GM23338 (cell line): ENCODE results near the gene RHO. TPM values are rescaled to one million over a fixed set of nuclear protein-coding genes. Genes with fewer than 3 reads are reported as not detected.

ENCODE experiments used
- ATAC-seq: fragments of 200-7000 bp; cut with Tn5 transposase; 3 replicates; pipeline ENCODE4 v1.9.1; 2020
- DNase-seq: peaks from one replicate; pipeline ENCODE4 v3.0.0-alpha.2; 2015; ENCODE audit warnings: low spot score
- H2AFZ ChIP-seq: fragments of 200-600 bp; sonication (generic); 2 replicates; pipeline ENCODE4 v1.8.0; 2016; ENCODE audit warnings: antibody characterized with exemption, mild to moderate bottlenecking, moderate library complexity
- H3F3A ChIP-seq: fragments of 200-600 bp; sonication (generic); replicated peaks from 2 replicates; pipeline ENCODE4 v1.8.0; 2017; ENCODE audit warnings: antibody characterized with exemption, mixed run types, low read depth
- H3K27ac ChIP-seq: fragments of 200-600 bp; sonication (generic); 2 replicates; pipeline ENCODE4 v1.6.1; 2016; ENCODE audit warnings: low read depth
- H3K27me3 ChIP-seq: fragments of 200-600 bp; sonication (generic); 2 replicates; pipeline ENCODE4 v1.8.0; 2016; ENCODE audit warnings: mild to moderate bottlenecking, mixed run types, moderate library complexity; ENCODE audit not compliant: insufficient read depth
- H3K36me3 ChIP-seq: fragments of 200-600 bp; sonication (generic); 2 replicates; pipeline ENCODE4 v1.8.0; 2016; ENCODE audit warnings: mild to moderate bottlenecking; ENCODE audit not compliant: insufficient read depth
- H3K4me1 ChIP-seq: fragments of 200-600 bp; sonication (generic); 2 replicates; pipeline ENCODE4 v1.8.0; 2016; ENCODE audit warnings: mild to moderate bottlenecking, moderate library complexity; ENCODE audit not compliant: insufficient read depth
- H3K4me2 ChIP-seq: fragments of 200-600 bp; sonication (generic); 2 replicates; pipeline ENCODE4 v1.7.1; 2017; ENCODE audit warnings: mixed run types
- H3K4me3 ChIP-seq: fragments of 200-600 bp; sonication (generic); 2 replicates; pipeline ENCODE4 v1.6.1; 2016; ENCODE audit warnings: mixed run types
- H3K79me2 ChIP-seq: fragments of 200-600 bp; sonication (generic); replicated peaks from 2 replicates; pipeline ENCODE4 v1.8.0; 2017; ENCODE audit warnings: mild to moderate bottlenecking; ENCODE audit not compliant: insufficient read depth
- H3K9me2 ChIP-seq: fragments of 200-600 bp; sonication (generic); 2 replicates; pipeline ENCODE4 v1.8.0; 2017; ENCODE audit not compliant: insufficient read depth
- H4K20me1 ChIP-seq: fragments of 200-600 bp; sonication (generic); replicated peaks from 2 replicates; pipeline ENCODE4 v1.8.0; 2017; ENCODE audit warnings: mild to moderate bottlenecking; ENCODE audit not compliant: insufficient read depth
- H3K27ac Mint-ChIP-seq: 2 replicates; pipeline ENCODE4 v1.8.0; 2020; ENCODE audit warnings: inconsistent platforms, mild to moderate bottlenecking, moderate library complexity, mixed read lengths
- H3K27me3 Mint-ChIP-seq: 3 replicates; pipeline ENCODE4 v1.8.0; 2022; ENCODE audit warnings: low read depth, mild to moderate bottlenecking, moderate library complexity, mixed read lengths, inconsistent platforms; ENCODE audit not compliant: insufficient read depth, poor library complexity
- H3K36me3 Mint-ChIP-seq: 3 replicates; pipeline ENCODE4 v1.8.0; 2021; ENCODE audit warnings: low read depth, mild to moderate bottlenecking, inconsistent platforms, moderate library complexity, mixed read lengths
- H3K4me1 Mint-ChIP-seq: 3 replicates; pipeline ENCODE4 v1.8.0; 2020; ENCODE audit warnings: mild to moderate bottlenecking, inconsistent platforms, mixed read lengths
- H3K4me3 Mint-ChIP-seq: 3 replicates; pipeline ENCODE4 v1.8.0; 2021; ENCODE audit warnings: moderate library complexity, mild to moderate bottlenecking, inconsistent platforms, mixed read lengths
- H3K9me3 Mint-ChIP-seq: 3 replicates; pipeline ENCODE4 v1.8.0; 2020; ENCODE audit warnings: moderate library complexity, mild to moderate bottlenecking, inconsistent platforms, mixed read lengths
- CREB1 ChIP-seq: fragments of 250-450 bp; sonication (Bioruptor Pico); IDR thresholded peaks from 2 replicates; pipeline ENCODE4 v1.5.0; 2020; ENCODE audit warnings: low read depth, mild to moderate bottlenecking, moderate library complexity
- ETS1 ChIP-seq: IDR thresholded peaks from 2 replicates; pipeline ENCODE4 v1.6.1; 2016; ENCODE audit warnings: antibody characterized with exemption
- EZH2 ChIP-seq: fragments of 200-600 bp; sonication (generic); IDR thresholded peaks from one replicate; pipeline ENCODE4 v1.8.0; 2017; ENCODE audit warnings: antibody characterized with exemption, mild to moderate bottlenecking, low read depth; ENCODE audit not compliant: unreplicated experiment
- EZH2phosphoT487 ChIP-seq: fragments of 200-600 bp; sonication (generic); IDR thresholded peaks from one replicate; pipeline ENCODE4 v1.8.1; 2018; ENCODE audit warnings: antibody characterized with exemption; ENCODE audit not compliant: unreplicated experiment
- JUNB ChIP-seq: IDR thresholded peaks from one replicate; pipeline ENCODE4 v1.6.1; 2016; ENCODE audit warnings: antibody characterized with exemption; ENCODE audit not compliant: unreplicated experiment
- NANOG ChIP-seq: IDR thresholded peaks from 2 replicates; pipeline ENCODE4 v1.6.1; 2016; ENCODE audit warnings: antibody characterized with exemption, borderline replicate concordance
- POLR2AphosphoS5 ChIP-seq: IDR thresholded peaks from 2 replicates; pipeline ENCODE4 v1.6.1; 2016; ENCODE audit warnings: antibody characterized with exemption, low read depth
- REST ChIP-seq: IDR thresholded peaks from one replicate; pipeline ENCODE4 v1.6.1; 2018; ENCODE audit warnings: antibody characterized with exemption; ENCODE audit not compliant: unreplicated experiment
- STAT1 ChIP-seq: IDR thresholded peaks from one replicate; pipeline ENCODE4 v1.6.1; 2016; ENCODE audit warnings: antibody characterized with exemption; ENCODE audit not compliant: unreplicated experiment
- ZNF114 ChIP-seq: fragments of 250-450 bp; sonication (Bioruptor Pico); IDR thresholded peaks from 2 replicates; pipeline ENCODE4 v1.5.0; 2020; ENCODE audit warnings: mild to moderate bottlenecking, moderate library complexity
- ZNF331 ChIP-seq: fragments of 250-450 bp; sonication (Bioruptor Pico); IDR thresholded peaks from 2 replicates; pipeline ENCODE4 v1.5.0; 2020; ENCODE audit warnings: low read depth, mild to moderate bottlenecking, moderate library complexity
- polyA plus RNA-seq: library from polyadenylated mRNA; unstranded; fragments of >200 nt; fragmentation: Nextera tagmentation; extraction: Ambion mirVana; gene quantifications from 2 replicates; pipeline ENCODE4 v1.2.1, GENCODE V29; 2016
- total RNA-seq: library from RNA; depleted of rRNA; stranded (reverse); fragments of >200 nt; shearing (Covaris generic); gene quantifications from 2 replicates; pipeline ENCODE4 v1.2.3, GENCODE V29; 2014
- TF ChIP-seq, protein P1 (sequence below): fragments of 250-450 bp; sonication (Bioruptor Pico); IDR thresholded peaks from 2 replicates; pipeline ENCODE4 v1.5.0; 2020; ENCODE audit warnings: mild to moderate bottlenecking, moderate library complexity
- TF ChIP-seq, protein P2 (sequence below), 2 experiments: fragments of 200-600 bp in 1 of 2; sonication (generic) in 1 of 2; conservative IDR thresholded peaks; 2 replicates each; pipeline versions ENCODE4 v1.5.1 to v1.6.1; 2016 to 2017; ENCODE audit warnings: antibody characterized with exemption in 2 of 2, low read depth in 2 of 2, mild to moderate bottlenecking in 2 of 2, moderate library complexity in 1 of 2

The RHO gene
- total and polyA plus RNA-seq, 2 experiments from 2014 or later, result not detected

GRCh38 chr3:129575233-129575996 lies 47.0 kb downstream of the RHO start:
- Histone ChIP-seq H3F3A (no peaks in the 10 kb centered on the region), H3K4me3 (no peak overlapping the region), H4K20me1 (no peaks in the 10 kb centered on the region), H3K27me3 (no peaks in the 10 kb centered on the region), H3K4me1 (no peaks in the 10 kb centered on the region), H3K9me2 (no peaks in the 10 kb centered on the region), H3K27ac (no peak overlapping the region), H3K36me3 (no peaks in the 10 kb centered on the region), H2AFZ (no peak overlapping the region), H3K79me2 (no peaks in the 10 kb centered on the region), H3K4me2 (no peak overlapping the region)
- no peak for DNase-seq
- no peaks in the 10 kb centered on the region; the same call in 2 of the 3 replicates for H3K36me3 Mint-ChIP-seq
- H3K9me3 Mint-ChIP-seq, result no peaks in the 10 kb centered on the region; the same call in 2 of the 3 replicates
- H3K27me3 Mint-ChIP-seq, result peaks cover 2% of the 10 kb centered on the region
- H3K4me3 Mint-ChIP-seq, result no peak overlapping the region
- no peak overlapping the region; the same call in 1 of the 2 replicates for H3K27ac Mint-ChIP-seq
- TF ChIP-seq ZNF331 (CRISPR knock-in tag), result no peak
- TF ChIP-seq REST, result no peak
- no peak for TF ChIP-seq JUNB
- TF ChIP-seq POLR2AphosphoS5, result no peak
- no peak for TF ChIP-seq STAT1
- TF ChIP-seq, protein P1, sequence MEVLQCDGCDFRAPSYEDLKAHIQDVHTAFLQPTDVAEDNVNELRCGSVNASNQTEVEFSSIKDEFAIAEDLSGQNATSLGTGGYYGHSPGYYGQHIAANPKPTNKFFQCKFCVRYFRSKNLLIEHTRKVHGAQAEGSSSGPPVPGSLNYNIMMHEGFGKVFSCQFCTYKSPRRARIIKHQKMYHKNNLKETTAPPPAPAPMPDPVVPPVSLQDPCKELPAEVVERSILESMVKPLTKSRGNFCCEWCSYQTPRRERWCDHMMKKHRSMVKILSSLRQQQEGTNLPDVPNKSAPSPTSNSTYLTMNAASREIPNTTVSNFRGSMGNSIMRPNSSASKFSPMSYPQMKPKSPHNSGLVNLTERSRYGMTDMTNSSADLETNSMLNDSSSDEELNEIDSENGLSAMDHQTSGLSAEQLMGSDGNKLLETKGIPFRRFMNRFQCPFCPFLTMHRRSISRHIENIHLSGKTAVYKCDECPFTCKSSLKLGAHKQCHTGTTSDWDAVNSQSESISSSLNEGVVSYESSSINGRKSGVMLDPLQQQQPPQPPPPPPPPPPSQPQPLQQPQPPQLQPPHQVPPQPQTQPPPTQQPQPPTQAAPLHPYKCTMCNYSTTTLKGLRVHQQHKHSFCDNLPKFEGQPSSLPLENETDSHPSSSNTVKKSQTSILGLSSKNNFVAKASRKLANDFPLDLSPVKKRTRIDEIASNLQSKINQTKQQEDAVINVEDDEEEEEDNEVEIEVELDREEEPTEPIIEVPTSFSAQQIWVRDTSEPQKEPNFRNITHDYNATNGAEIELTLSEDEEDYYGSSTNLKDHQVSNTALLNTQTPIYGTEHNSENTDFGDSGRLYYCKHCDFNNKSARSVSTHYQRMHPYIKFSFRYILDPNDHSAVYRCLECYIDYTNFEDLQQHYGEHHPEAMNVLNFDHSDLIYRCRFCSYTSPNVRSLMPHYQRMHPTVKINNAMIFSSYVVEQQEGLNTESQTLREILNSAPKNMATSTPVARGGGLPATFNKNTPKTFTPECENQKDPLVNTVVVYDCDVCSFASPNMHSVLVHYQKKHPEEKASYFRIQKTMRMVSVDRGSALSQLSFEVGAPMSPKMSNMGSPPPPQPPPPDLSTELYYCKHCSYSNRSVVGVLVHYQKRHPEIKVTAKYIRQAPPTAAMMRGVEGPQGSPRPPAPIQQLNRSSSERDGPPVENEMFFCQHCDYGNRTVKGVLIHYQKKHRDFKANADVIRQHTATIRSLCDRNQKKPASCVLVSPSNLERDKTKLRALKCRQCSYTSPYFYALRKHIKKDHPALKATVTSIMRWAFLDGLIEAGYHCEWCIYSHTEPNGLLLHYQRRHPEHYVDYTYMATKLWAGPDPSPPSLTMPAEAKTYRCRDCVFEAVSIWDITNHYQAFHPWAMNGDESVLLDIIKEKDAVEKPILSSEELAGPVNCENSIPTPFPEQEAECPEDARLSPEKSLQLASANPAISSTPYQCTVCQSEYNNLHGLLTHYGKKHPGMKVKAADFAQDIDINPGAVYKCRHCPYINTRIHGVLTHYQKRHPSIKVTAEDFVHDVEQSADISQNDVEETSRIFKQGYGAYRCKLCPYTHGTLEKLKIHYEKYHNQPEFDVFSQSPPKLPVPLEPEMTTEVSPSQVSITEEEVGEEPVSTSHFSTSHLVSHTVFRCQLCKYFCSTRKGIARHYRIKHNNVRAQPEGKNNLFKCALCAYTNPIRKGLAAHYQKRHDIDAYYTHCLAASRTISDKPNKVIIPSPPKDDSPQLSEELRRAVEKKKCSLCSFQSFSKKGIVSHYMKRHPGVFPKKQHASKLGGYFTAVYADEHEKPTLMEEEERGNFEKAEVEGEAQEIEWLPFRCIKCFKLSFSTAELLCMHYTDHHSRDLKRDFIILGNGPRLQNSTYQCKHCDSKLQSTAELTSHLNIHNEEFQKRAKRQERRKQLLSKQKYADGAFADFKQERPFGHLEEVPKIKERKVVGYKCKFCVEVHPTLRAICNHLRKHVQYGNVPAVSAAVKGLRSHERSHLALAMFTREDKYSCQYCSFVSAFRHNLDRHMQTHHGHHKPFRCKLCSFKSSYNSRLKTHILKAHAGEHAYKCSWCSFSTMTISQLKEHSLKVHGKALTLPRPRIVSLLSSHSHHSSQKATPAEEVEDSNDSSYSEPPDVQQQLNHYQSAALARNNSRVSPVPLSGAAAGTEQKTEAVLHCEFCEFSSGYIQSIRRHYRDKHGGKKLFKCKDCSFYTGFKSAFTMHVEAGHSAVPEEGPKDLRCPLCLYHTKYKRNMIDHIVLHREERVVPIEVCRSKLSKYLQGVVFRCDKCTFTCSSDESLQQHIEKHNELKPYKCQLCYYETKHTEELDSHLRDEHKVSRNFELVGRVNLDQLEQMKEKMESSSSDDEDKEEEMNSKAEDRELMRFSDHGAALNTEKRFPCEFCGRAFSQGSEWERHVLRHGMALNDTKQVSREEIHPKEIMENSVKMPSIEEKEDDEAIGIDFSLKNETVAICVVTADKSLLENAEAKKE (CRISPR knock-in tag), result no peak
- TF ChIP-seq EZH2, result no peak
- TF ChIP-seq ETS1, result no peak
- TF ChIP-seq EZH2phosphoT487, result no peak
- no peak for TF ChIP-seq ZNF114
- no peak for TF ChIP-seq NANOG
- no peak for TF ChIP-seq CREB1 (CRISPR knock-in tag)
- TF ChIP-seq, protein P2, sequence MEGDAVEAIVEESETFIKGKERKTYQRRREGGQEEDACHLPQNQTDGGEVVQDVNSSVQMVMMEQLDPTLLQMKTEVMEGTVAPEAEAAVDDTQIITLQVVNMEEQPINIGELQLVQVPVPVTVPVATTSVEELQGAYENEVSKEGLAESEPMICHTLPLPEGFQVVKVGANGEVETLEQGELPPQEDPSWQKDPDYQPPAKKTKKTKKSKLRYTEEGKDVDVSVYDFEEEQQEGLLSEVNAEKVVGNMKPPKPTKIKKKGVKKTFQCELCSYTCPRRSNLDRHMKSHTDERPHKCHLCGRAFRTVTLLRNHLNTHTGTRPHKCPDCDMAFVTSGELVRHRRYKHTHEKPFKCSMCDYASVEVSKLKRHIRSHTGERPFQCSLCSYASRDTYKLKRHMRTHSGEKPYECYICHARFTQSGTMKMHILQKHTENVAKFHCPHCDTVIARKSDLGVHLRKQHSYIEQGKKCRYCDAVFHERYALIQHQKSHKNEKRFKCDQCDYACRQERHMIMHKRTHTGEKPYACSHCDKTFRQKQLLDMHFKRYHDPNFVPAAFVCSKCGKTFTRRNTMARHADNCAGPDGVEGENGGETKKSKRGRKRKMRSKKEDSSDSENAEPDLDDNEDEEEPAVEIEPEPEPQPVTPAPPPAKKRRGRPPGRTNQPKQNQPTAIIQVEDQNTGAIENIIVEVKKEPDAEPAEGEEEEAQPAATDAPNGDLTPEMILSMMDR (conservative IDR thresholded peaks at IDR 0.05; ENCODE audit: low read depth in 2 of 2), result no peak
- no peak; the same call in 2 of the 3 replicates for ATAC-seq
- H3K4me1 Mint-ChIP-seq, result peaks cover 14% of the 10 kb centered on the region
